MM.1S (cell line): Measurements from ENCODE around the gene HAUS1.

Source experiments
- EZH2 ChIP-seq: fragments of 300-600 bp; sonication (generic); optimal IDR thresholded peaks from 2 replicates; pipeline ENCODE3; 2017; ENCODE audit warnings: low read depth, mild to moderate bottlenecking, antibody characterized with exemption, low read length, mixed read lengths
- TF ChIP-seq, protein P1 (sequence below): fragments of 300-600 bp; sonication (generic); IDR thresholded peaks from 2 replicates; pipeline ENCODE4 v1.5.1; 2016; ENCODE audit warnings: antibody characterized with exemption, low read length, mixed read lengths

DNA sequence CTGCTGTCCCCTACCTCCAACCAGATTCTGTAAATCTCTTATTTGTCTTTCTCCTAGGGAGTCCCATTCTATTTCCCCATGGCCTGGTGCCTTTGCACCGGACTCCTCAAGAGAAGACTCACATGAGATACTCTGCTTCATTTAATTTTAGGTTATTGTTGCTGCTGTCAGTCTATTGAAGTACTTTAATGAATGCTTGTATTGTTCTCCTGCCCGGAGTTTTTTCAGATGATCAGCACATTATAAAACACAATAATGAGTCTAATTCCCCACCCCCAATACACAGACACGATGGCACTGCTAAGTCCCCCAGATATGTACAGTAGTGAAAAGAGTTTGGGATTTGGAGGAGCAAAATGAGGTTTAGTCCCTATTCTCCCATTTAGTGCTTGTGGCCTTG is 58.9 kb downstream of the HAUS1 start:
- TF ChIP-seq, protein P1, sequence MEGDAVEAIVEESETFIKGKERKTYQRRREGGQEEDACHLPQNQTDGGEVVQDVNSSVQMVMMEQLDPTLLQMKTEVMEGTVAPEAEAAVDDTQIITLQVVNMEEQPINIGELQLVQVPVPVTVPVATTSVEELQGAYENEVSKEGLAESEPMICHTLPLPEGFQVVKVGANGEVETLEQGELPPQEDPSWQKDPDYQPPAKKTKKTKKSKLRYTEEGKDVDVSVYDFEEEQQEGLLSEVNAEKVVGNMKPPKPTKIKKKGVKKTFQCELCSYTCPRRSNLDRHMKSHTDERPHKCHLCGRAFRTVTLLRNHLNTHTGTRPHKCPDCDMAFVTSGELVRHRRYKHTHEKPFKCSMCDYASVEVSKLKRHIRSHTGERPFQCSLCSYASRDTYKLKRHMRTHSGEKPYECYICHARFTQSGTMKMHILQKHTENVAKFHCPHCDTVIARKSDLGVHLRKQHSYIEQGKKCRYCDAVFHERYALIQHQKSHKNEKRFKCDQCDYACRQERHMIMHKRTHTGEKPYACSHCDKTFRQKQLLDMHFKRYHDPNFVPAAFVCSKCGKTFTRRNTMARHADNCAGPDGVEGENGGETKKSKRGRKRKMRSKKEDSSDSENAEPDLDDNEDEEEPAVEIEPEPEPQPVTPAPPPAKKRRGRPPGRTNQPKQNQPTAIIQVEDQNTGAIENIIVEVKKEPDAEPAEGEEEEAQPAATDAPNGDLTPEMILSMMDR = no peak
- no peak for TF ChIP-seq EZH2
